Measurements from ENCODE around the gene TAF5. TPM values are rescaled to one million over a fixed set of nuclear protein-coding genes. Genes with fewer than 3 reads are reported as not detected.
"Not testable (repeated sequence)": the region's sequence is repeated elsewhere in the genome, so short reads cannot be mapped to it uniquely, and the experiment has no call there.

The TAF5 gene
- total RNA-seq = 10 to 100 TPM in 1 of 2 donors, 1 to 10 TPM in 1; 8.7 to 13.4 TPM

DNA sequence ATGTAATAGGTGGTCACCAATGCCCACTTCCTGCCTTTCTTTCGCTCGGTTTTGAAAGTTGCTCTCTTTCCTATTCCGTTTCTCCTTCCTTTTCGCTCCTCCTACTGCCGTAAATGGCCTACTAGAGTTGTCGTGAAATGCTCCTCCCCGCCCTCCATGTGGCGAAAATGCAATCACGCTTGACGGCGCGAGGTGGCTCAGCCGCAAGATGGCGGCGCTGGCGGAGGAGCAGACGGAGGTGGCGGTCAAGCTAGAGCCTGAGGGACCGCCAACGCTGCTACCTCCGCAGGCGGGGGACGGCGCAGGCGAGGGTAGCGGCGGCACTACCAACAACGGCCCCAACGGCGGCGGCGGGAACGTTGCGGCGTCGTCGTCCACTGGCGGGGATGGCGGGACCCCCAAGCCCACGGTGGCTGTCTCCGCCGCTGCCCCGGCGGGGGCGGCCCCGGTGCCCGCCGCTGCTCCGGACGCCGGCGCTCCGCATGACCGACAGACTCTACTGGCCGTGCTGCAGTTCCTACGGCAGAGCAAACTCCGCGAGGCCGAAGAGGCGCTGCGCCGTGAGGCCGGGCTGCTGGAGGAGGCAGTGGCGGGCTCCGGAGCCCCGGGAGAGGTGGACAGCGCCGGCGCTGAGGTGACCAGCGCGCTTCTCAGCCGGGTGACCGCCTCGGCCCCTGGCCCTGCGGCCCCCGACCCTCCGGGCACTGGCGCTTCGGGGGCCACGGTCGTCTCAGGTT lies at the start of gene TAF5:
Gene TAF5, plus strand, starts transcription at position 195 of the 737 bp plus-strand sequence. Its CDS starts 14 bp downstream, at position 209.
- no peaks in the 10 kb centered on the region for H3K27me3 Mint-ChIP-seq
- H3K27ac Mint-ChIP-seq = peak within 1 kb of the TSS; percentile 95
- peak; percentile 64 for ATAC-seq (replicated peaks)
- no peaks in the 10 kb centered on the region for H3K9me3 Mint-ChIP-seq
- H3K4me3 Mint-ChIP-seq = peak within 1 kb of the TSS; percentile 89
- no peaks in the 10 kb centered on the region for H3K4me1 Mint-ChIP-seq
- peaks cover 7% of the 10 kb centered on the region for H3K36me3 Mint-ChIP-seq (ENCODE audit: low read depth)

DNA sequence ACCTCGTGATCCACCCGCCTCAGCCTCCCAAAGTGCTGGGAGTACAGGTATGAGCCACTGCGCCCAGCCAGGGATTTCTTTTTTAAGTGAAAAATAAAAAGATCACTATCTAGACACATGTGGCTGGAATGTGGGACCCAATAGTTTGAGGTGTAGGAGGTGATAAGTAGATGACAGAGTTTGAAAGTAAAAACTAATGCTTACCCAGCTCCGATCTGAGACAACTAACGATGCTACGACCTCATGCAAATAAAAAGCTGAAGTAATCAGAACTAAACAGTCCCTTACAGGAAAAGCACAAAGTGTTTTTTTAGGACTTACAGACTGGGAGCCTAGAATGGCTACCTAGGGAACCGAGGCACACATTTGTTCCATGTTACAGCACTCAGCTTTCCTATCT lies 39.9 kb upstream of the TAF5 start:
- Mint-ChIP-seq H3K36me3 (ENCODE audit: low read depth) (peaks cover 76% of the 10 kb centered on the region), H3K4me1 (no peaks in the 10 kb centered on the region), H3K27ac (no peak overlapping the region), H3K4me3 (no peak overlapping the region), H3K27me3 (no peaks in the 10 kb centered on the region), H3K9me3 (no peaks in the 10 kb centered on the region)
- ATAC-seq (replicated peaks) = peak; percentile 77

- peaks cover 65% of the 10 kb centered on the region for H3K36me3 Mint-ChIP-seq (ENCODE audit: low read depth)
- H3K4me1 Mint-ChIP-seq = no peaks in the 10 kb centered on the region
- H3K27me3 Mint-ChIP-seq = no peaks in the 10 kb centered on the region
- no peaks in the 10 kb centered on the region for H3K9me3 Mint-ChIP-seq
- no peak for ATAC-seq (replicated peaks)
- H3K4me3 Mint-ChIP-seq = no peak overlapping the region
- H3K27ac Mint-ChIP-seq = no peak overlapping the region
Measured at GRCh38 chr10:103333934-103334520, 33.7 kb upstream of the TAF5 start.

DNA sequence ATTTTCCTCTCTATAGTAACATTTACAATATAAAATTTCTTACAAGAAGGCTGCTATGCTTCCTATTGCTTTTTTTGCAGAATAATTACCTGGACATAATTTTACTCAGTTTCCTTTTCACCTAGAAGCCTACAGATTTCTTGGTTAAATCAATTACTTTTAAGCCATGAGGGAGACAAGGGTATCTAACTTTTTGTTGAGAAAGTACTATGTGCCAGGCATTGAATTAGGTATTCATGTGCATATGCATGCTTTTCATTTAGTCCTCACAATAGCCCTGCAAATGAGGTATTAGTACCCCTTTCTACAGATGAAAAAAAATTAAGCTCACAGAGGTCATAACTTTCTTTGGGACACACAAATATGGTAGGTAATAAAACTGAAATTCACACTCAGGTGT lies 33.2 kb upstream of the TAF5 start:
- no peak overlapping the region for H3K27ac Mint-ChIP-seq

DNA sequence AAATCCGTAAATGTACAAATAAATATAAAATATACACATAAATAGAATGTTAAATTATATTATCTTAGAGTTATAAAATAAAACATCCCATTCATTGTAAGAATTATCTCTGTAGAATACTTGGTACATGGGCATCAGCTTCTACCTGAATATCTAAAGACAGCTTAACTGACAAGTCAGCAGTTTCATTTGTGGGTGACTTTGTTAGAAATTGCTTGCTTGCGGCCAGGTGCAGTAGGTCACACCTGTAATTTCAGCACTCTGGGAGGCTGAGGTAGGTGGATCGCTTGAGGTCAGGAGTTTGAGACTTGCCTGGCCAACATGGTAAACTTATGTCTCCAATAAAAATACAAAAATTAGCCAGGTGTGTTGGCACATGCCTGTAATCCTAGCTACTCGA lies 31.4 kb upstream of the TAF5 start:
- H3K36me3 Mint-ChIP-seq (ENCODE audit: low read depth) = peaks cover 56% of the 10 kb centered on the region
- no peak overlapping the region for H3K4me3 Mint-ChIP-seq
- H3K27me3 Mint-ChIP-seq = no peaks in the 10 kb centered on the region
- H3K9me3 Mint-ChIP-seq = no peaks in the 10 kb centered on the region
- H3K27ac Mint-ChIP-seq = no peak overlapping the region
- no peak for ATAC-seq (replicated peaks)
- H3K4me1 Mint-ChIP-seq = no peaks in the 10 kb centered on the region

More for the DNA sequence above, 33.2 kb upstream of the TAF5 start:
- no peak for ATAC-seq (replicated peaks)
- no peak overlapping the region for H3K4me3 Mint-ChIP-seq
- no peaks in the 10 kb centered on the region for H3K4me1 Mint-ChIP-seq
- H3K27me3 Mint-ChIP-seq = no peaks in the 10 kb centered on the region
- H3K9me3 Mint-ChIP-seq = no peaks in the 10 kb centered on the region
- H3K36me3 Mint-ChIP-seq (ENCODE audit: low read depth) = peaks cover 71% of the 10 kb centered on the region

DNA sequence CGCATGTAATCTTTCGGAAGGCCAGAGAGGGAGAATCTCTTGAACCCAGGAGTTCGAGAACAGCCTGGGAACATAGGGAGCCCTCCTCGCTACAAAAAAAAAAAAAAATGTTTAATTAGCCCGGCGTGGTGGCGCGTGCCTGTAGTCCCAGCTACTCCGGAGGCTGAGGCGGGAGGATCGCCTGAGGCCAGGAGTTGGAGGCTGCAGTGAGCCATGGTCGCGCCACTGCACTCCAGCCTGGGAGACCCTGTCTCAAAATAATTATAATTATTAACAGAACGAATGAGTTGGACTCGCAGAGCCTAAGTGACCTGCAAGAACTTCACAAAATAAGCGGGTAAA lies 17.6 kb upstream of the TAF5 start:
- peak; percentile 5 for ATAC-seq (replicated peaks)
- H3K27ac Mint-ChIP-seq = peak overlapping the region; percentile 71
- H3K4me1 Mint-ChIP-seq = no peaks in the 10 kb centered on the region
- peaks cover 45% of the 10 kb centered on the region for H3K36me3 Mint-ChIP-seq (ENCODE audit: low read depth)
- peak overlapping the region; percentile 83 for H3K4me3 Mint-ChIP-seq
- no peaks in the 10 kb centered on the region for H3K9me3 Mint-ChIP-seq
- no peaks in the 10 kb centered on the region for H3K27me3 Mint-ChIP-seq

GRCh38 chr10:103350517-103351260 lies 17.1 kb upstream of the TAF5 start, which contains the start of gene PCGF6:
Gene PCGF6, minus strand, starts transcription at chr10:103351140. Its CDS starts 74 bp downstream, at chr10:103351066.
- Mint-ChIP-seq H3K36me3 (ENCODE audit: low read depth) (peaks cover 40% of the 10 kb centered on the region), H3K9me3 (no peaks in the 10 kb centered on the region), H3K27me3 (no peaks in the 10 kb centered on the region), H3K4me1 (no peaks in the 10 kb centered on the region), H3K4me3 (peak within 1 kb of the TSS; percentile 83), H3K27ac (peak within 1 kb of the TSS; percentile 90)
- ATAC-seq (replicated peaks) = peak; percentile 88

- no peak overlapping the region for H3K4me3 Mint-ChIP-seq
- no peak for ATAC-seq (replicated peaks)
Measured at GRCh38 chr10:103353281-103353680, 14.5 kb upstream of the TAF5 start.

DNA sequence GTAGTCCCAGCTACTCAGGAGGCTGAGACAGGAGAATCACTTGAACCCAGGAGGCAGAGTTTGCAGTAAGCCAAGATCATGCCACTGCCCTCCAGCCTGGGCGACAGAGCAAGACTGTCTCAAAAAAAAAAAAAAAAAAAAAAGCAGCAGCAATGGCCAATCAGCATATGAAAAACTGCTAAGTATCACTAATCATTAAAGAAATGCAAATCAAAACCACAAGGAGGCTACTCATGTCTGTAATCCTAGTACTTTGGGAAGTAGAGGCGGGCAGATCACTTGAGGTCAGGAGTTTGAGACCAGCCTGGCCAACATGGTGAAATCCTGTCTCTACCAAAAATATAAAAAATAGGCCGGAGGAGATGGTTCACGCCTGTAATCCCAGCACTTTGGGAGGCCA lies 13.2 kb upstream of the TAF5 start:
- H3K27me3 Mint-ChIP-seq; H3K4me3 Mint-ChIP-seq; H3K9me3 Mint-ChIP-seq; H3K4me1 Mint-ChIP-seq; H3K27ac Mint-ChIP-seq; ATAC-seq (replicated peaks); H3K36me3 Mint-ChIP-seq (ENCODE audit: low read depth): not testable (repeated sequence)

More at GRCh38 chr10:103353281-103353680, 14.5 kb upstream of the TAF5 start:
- Mint-ChIP-seq H3K4me1 (no peaks in the 10 kb centered on the region), H3K27ac (no peak overlapping the region), H3K27me3 (no peaks in the 10 kb centered on the region), H3K9me3 (no peaks in the 10 kb centered on the region), H3K36me3 (ENCODE audit: low read depth) (peaks cover 17% of the 10 kb centered on the region)

GRCh38 chr10:103355906-103356599 lies 11.7 kb upstream of the TAF5 start:
- Mint-ChIP-seq H3K4me3 (no peak overlapping the region), H3K9me3 (no peaks in the 10 kb centered on the region), H3K27ac (no peak overlapping the region), H3K4me1 (no peaks in the 10 kb centered on the region), H3K27me3 (no peaks in the 10 kb centered on the region), H3K36me3 (ENCODE audit: low read depth) (peaks cover 3% of the 10 kb centered on the region)
- no peak for ATAC-seq (replicated peaks)

DNA sequence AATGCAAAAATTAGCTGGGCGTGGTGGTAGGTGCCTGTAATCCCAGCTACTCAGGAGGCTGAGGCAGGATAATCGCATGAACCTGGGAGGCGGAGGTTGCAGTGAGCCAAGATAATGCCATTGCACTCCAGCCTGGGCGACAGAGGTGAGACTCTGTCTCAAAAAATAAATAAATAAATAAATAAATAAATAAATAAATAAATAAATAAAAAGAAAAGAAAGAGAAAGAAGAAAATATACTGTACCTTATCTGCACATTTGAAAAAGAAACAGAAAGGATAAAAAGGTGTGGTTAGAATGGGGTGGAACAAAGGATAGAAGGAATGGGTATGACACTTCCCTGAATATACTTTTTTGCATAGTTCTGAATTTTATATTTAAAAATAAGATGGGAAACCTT lies 8.3 kb upstream of the TAF5 start:
- not testable (repeated sequence) for H3K27me3 Mint-ChIP-seq; H3K9me3 Mint-ChIP-seq; H3K4me3 Mint-ChIP-seq; H3K36me3 Mint-ChIP-seq (ENCODE audit: low read depth); H3K27ac Mint-ChIP-seq; H3K4me1 Mint-ChIP-seq; ATAC-seq (replicated peaks)

DNA sequence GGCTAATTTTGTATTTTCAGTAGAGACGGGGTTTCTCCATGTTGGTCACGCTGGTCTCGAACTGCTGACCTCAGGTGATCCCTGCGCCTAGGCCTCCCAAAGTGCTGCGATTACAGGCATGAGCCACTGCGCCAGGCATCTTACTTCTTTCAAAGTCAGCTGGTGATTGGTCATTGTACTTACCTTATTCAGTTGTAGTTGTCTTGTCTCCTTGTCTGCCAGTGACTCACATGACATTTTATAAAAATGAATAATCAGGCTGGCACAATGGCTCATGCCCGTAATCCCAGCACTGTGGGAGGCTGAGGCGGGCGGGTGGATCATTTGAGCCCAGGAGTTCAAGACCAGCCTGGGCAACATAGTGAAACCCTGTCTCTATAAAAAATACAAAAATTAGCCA lies 7.0 kb upstream of the TAF5 start:
- ATAC-seq (replicated peaks) = peak; percentile 63
- not testable (repeated sequence) for H3K27me3 Mint-ChIP-seq; H3K9me3 Mint-ChIP-seq; H3K4me1 Mint-ChIP-seq; H3K27ac Mint-ChIP-seq; H3K36me3 Mint-ChIP-seq (ENCODE audit: low read depth); H3K4me3 Mint-ChIP-seq

GRCh38 chr10:103367379-103367781 lies 396 bp upstream of the TAF5 start:
- H3K36me3 Mint-ChIP-seq (ENCODE audit: low read depth) = peaks cover 5% of the 10 kb centered on the region
- ATAC-seq (replicated peaks) = peak; percentile 5
- no peaks in the 10 kb centered on the region for H3K4me1 Mint-ChIP-seq
- peak overlapping the region; percentile 95 for H3K27ac Mint-ChIP-seq
- no peaks in the 10 kb centered on the region for H3K9me3 Mint-ChIP-seq
- H3K27me3 Mint-ChIP-seq = no peaks in the 10 kb centered on the region
- peak overlapping the region; percentile 89 for H3K4me3 Mint-ChIP-seq

- Mint-ChIP-seq H3K4me1 (peaks cover 10% of the 10 kb centered on the region), H3K27ac (peak overlapping the region; percentile 32), H3K27me3 (no peaks in the 10 kb centered on the region), H3K4me3 (no peak overlapping the region), H3K9me3 (no peaks in the 10 kb centered on the region), H3K36me3 (ENCODE audit: low read depth) (peaks cover 61% of the 10 kb centered on the region)
- no peak for ATAC-seq (replicated peaks)
Measured at GRCh38 chr10:103373544-103373943, 5.8 kb downstream of the TAF5 start.
